IMR-90 (cell line): ENCODE data around the gene TBATA.

Source experiments
- BHLHE40 ChIP-seq: fragments of 150-350 bp; IDR thresholded peaks from 2 replicates; pipeline ENCODE4 v1.6.1; 2016; ENCODE audit warnings: mild to moderate bottlenecking, low read depth, low read length
- CEBPB ChIP-seq: IDR thresholded peaks from 2 replicates; pipeline ENCODE4 v1.6.1; 2012; ENCODE audit warnings: low read depth, low read length, improper control_type of control experiment
- CTCF ChIP-seq: conservative IDR thresholded peaks from 2 replicates; pipeline ENCODE4 v1.5.1; 2012; ENCODE audit warnings: mild to moderate bottlenecking, low read depth, low read length, improper control_type of control experiment
- MAFK ChIP-seq: IDR thresholded peaks from 2 replicates; pipeline ENCODE4 v1.6.1; 2012; ENCODE audit warnings: low read depth, low read length, improper control_type of control experiment
- POLR2A ChIP-seq: IDR thresholded peaks from 2 replicates; pipeline ENCODE4 v1.6.1; 2012; ENCODE audit warnings: mild to moderate bottlenecking, low read depth, low read length
- RAD21 ChIP-seq: IDR thresholded peaks from 2 replicates; pipeline ENCODE4 v1.6.1; 2012; ENCODE audit warnings: low read length, improper control_type of control experiment
- RFX5 ChIP-seq: IDR thresholded peaks from 2 replicates; pipeline ENCODE4 v1.8.0; 2012; ENCODE audit warnings: low read depth, mild to moderate bottlenecking, low read length, moderate library complexity
- SMC3 ChIP-seq: fragments of 150-350 bp; IDR thresholded peaks from 2 replicates; pipeline ENCODE4 v1.6.1; 2016; ENCODE audit warnings: low read depth, mild to moderate bottlenecking, antibody characterized with exemption, low read length, moderate library complexity

- no peak for TF ChIP-seq CTCF
- TF ChIP-seq MAFK, result no peak
- no peak for TF ChIP-seq POLR2A
- TF ChIP-seq BHLHE40, result no peak
- TF ChIP-seq CEBPB, result no peak
- no peak for TF ChIP-seq SMC3
- no peak for TF ChIP-seq RFX5
- TF ChIP-seq RAD21, result no peak
These were observed 33.8 kb downstream of the TBATA start for GRCh38 chr10:70751356-70751755.
